Mesenchymal stem cell (in vitro differentiated cells and primary cell): ENCODE data around the gene ATP6V0E1.

Experiments
- DNase-seq: peaks from one replicate; pipeline ENCODE4 v3.0.0-alpha.2; 2013
- H2AFZ ChIP-seq: one replicate; pipeline ENCODE4 v1.6.1; 2013; ENCODE audit warnings: low read depth, mild to moderate bottlenecking, control low read depth, inconsistent platforms, low read length, moderate library complexity
- H2AK5ac ChIP-seq: 2 replicates; pipeline ENCODE4 v1.6.1; 2013; ENCODE audit warnings: low read length, moderate library complexity, mild to moderate bottlenecking, inconsistent platforms; ENCODE audit not compliant: severe bottlenecking
- H2BK120ac ChIP-seq: one replicate; pipeline ENCODE4 v1.6.1; 2013; ENCODE audit warnings: low read depth, mild to moderate bottlenecking, inconsistent platforms, low read length, moderate library complexity
- H2BK12ac ChIP-seq, 2 experiments: one replicate each; pipeline ENCODE4 v1.6.1; 2013; ENCODE audit warnings: inconsistent platforms in 2 of 2, low read length in 2 of 2, mild to moderate bottlenecking in 2 of 2, moderate library complexity in 2 of 2, control low read depth in 1 of 2
- H2BK15ac ChIP-seq: one replicate; pipeline ENCODE4 v1.6.1; 2013; ENCODE audit warnings: mild to moderate bottlenecking, low read depth, inconsistent platforms; ENCODE audit not compliant: poor library complexity, severe bottlenecking
- H2BK5ac ChIP-seq: 2 replicates; pipeline ENCODE4 v1.6.1; 2013; ENCODE audit warnings: low read depth, mild to moderate bottlenecking, low read length, control low read depth, inconsistent platforms; ENCODE audit not compliant: poor library complexity, severe bottlenecking
- H3K14ac ChIP-seq, 2 experiments: one replicate each; pipeline ENCODE4 v1.6.1; 2013; ENCODE audit warnings: inconsistent platforms in 2 of 2, low read length in 2 of 2, control low read depth in 1 of 2, mild to moderate bottlenecking in 1 of 2, moderate library complexity in 1 of 2
- H3K18ac ChIP-seq, 2 experiments: one replicate each; pipeline ENCODE4 v1.6.1; 2013; ENCODE audit warnings: inconsistent platforms in 2 of 2, low read length in 2 of 2, control low read depth in 1 of 2, low read depth in 1 of 2, mild to moderate bottlenecking in 1 of 2
- H3K23ac ChIP-seq, 2 experiments: one replicate each; pipeline ENCODE4 v1.6.1; 2013; ENCODE audit warnings: inconsistent platforms in 2 of 2, low read length in 2 of 2, mild to moderate bottlenecking in 2 of 2, moderate library complexity in 2 of 2, control low read depth in 1 of 2
- H3K27ac ChIP-seq: 2 replicates; pipeline ENCODE4 v1.5.1; 2013; ENCODE audit warnings: mild to moderate bottlenecking, moderate library complexity, low read length, control low read depth, inconsistent platforms; ENCODE audit not compliant: poor library complexity, severe bottlenecking
- H3K27me3 ChIP-seq, 2 experiments: 2 replicates each; pipeline versions ENCODE4 v1.6.1 to v1.7.0; 2013; ENCODE audit warnings: low read length in 2 of 2, mild to moderate bottlenecking in 2 of 2, moderate library complexity in 2 of 2, control low read depth in 1 of 2, inconsistent platforms in 1 of 2; ENCODE audit not compliant: control insufficient read depth in 1 of 2, insufficient read depth in 1 of 2
- H3K36me3 ChIP-seq, 2 experiments: 2 replicates each; pipeline versions ENCODE4 v1.6.1 to v1.7.0; 2013; ENCODE audit warnings: low read length in 2 of 2, control low read depth in 1 of 2, inconsistent platforms in 1 of 2, low read depth in 1 of 2, mild to moderate bottlenecking in 1 of 2; ENCODE audit not compliant: insufficient read depth in 2 of 2, control insufficient read depth in 1 of 2
- H3K4ac ChIP-seq, 2 experiments: one replicate each; pipeline ENCODE4 v1.6.1; 2013; ENCODE audit warnings: inconsistent platforms in 2 of 2, low read length in 2 of 2, mild to moderate bottlenecking in 2 of 2, moderate library complexity in 2 of 2, control low read depth in 1 of 2, low read depth in 1 of 2
- H3K4me1 ChIP-seq: 2 replicates; pipeline ENCODE4 v1.6.1; 2013; ENCODE audit warnings: low read depth, low read length, control low read depth; ENCODE audit not compliant: control insufficient read depth, insufficient read depth
- H3K4me2 ChIP-seq: 2 replicates; pipeline ENCODE4 v1.6.1; 2013; ENCODE audit warnings: low read length, mild to moderate bottlenecking, inconsistent platforms; ENCODE audit not compliant: poor library complexity, severe bottlenecking
- H3K4me3 ChIP-seq, 2 experiments: 2 replicates each; pipeline versions ENCODE4 v1.5.1 to v1.7.0; 2013; ENCODE audit warnings: low read length in 2 of 2, mild to moderate bottlenecking in 2 of 2, control low read depth in 1 of 2, low read depth in 1 of 2; ENCODE audit not compliant: insufficient read depth in 1 of 2
- H3K79me1 ChIP-seq: replicated peaks from 2 replicates; pipeline ENCODE4 v1.6.1; 2013; ENCODE audit warnings: mild to moderate bottlenecking, control low read depth, low read length, inconsistent platforms; ENCODE audit not compliant: poor library complexity, severe bottlenecking
- H3K9ac ChIP-seq: 2 replicates; pipeline ENCODE4 v1.7.0; 2013; ENCODE audit warnings: mild to moderate bottlenecking, low read length, moderate library complexity
- H3K9me3 ChIP-seq: 2 replicates; pipeline ENCODE4 v1.7.0; 2013; ENCODE audit warnings: mild to moderate bottlenecking, low read length; ENCODE audit not compliant: control insufficient read depth
- H4K8ac ChIP-seq: one replicate; pipeline ENCODE4 v1.6.1; 2013; ENCODE audit warnings: inconsistent platforms, mild to moderate bottlenecking, low read length, moderate library complexity
- H4K91ac ChIP-seq: one replicate; pipeline ENCODE4 v1.6.1; 2013; ENCODE audit warnings: mild to moderate bottlenecking, low read length, inconsistent platforms
- WGBS: methylation state at CpG from one replicate; pipeline ENCODE4 v1.1.7; 2013; ENCODE audit warnings: mixed read lengths; 5-methylcytosine and 5-hydroxymethylcytosine counted together

The ATP6V0E1 gene

GRCh38 chr5:173014671-173015070 is 31.1 kb downstream of the ATP6V0E1 start:
- peaks cover 0 to 7% of the 10 kb centered on the region in 2 experiments for H3K36me3 ChIP-seq
- H2BK120ac ChIP-seq: no peak overlapping the region
- H4K91ac ChIP-seq: no peak overlapping the region
- no peak overlapping the region for H4K8ac ChIP-seq
- H3K27ac ChIP-seq: no peak overlapping the region
- H3K4me2 ChIP-seq: no peak overlapping the region
- no peak overlapping the region for H2BK12ac ChIP-seq
- no peak for DNase-seq
- peaks cover 24% of the 10 kb centered on the region for H3K79me1 ChIP-seq
- no peak overlapping the region for H3K23ac ChIP-seq
- peaks cover 8% of the 10 kb centered on the region for H3K4me1 ChIP-seq
- H3K18ac ChIP-seq: no peak overlapping the region
- no peak overlapping the region for H2BK5ac ChIP-seq
- H3K9me3 ChIP-seq: no peaks in the 10 kb centered on the region
- no peak overlapping the region for H2AFZ ChIP-seq
- H3K27me3 ChIP-seq: no peaks in the 10 kb centered on the region
- H3K9ac ChIP-seq: no peak overlapping the region
- no peak overlapping the region for H2BK15ac ChIP-seq
- 97% methylated on average over 4 of the region's 4 CpGs for WGBS
- H2AK5ac ChIP-seq: no peak overlapping the region
- H3K4ac ChIP-seq: no peak overlapping the region
- no peak overlapping the region for H3K4me3 ChIP-seq
- H3K14ac ChIP-seq: no peak overlapping the region

- Histone ChIP-seq H3K4me3 (no peak overlapping the region), H3K9me3 (no peaks in the 10 kb centered on the region), H3K23ac (no peak overlapping the region), H2BK5ac (no peak overlapping the region), H3K79me1 (peaks cover 25% of the 10 kb centered on the region), H2BK12ac (no peak overlapping the region), H4K8ac (no peak overlapping the region), H3K36me3 (peaks cover 0 to 10% of the 10 kb centered on the region in 2 experiments), H3K4me2 (no peak overlapping the region), H3K14ac (no peak overlapping the region), H2AFZ (no peak overlapping the region), H3K27ac (no peak overlapping the region), H3K4ac (no peak overlapping the region), H3K9ac (no peak overlapping the region), H3K18ac (no peak overlapping the region), H4K91ac (no peak overlapping the region), H2BK15ac (no peak overlapping the region), H3K4me1 (peaks cover 8% of the 10 kb centered on the region), H2BK120ac (no peak overlapping the region), H2AK5ac (no peak overlapping the region), H3K27me3 (no peaks in the 10 kb centered on the region)
- DNase-seq: no peak
- WGBS: no CpG with 5 or more reads among the region's 2 CpGs
Observed at GRCh38 chr5:173015192-173015591, 31.6 kb downstream of the ATP6V0E1 start.

- H2AK5ac ChIP-seq: peak overlapping the region; percentile 80
- H3K9ac ChIP-seq: peak overlapping the region; percentile 66
- H3K14ac ChIP-seq: peak overlapping the region in 1 of 2 experiments; percentile 84
- no peak overlapping the region for H3K4me3 ChIP-seq
- peak overlapping the region; percentile 45 for H4K8ac ChIP-seq
- no peak overlapping the region for H2BK5ac ChIP-seq
- H4K91ac ChIP-seq: no peak overlapping the region
- H3K4me1 ChIP-seq: peaks cover 5% of the 10 kb centered on the region
- H3K36me3 ChIP-seq: peaks cover 3 to 16% of the 10 kb centered on the region in 2 experiments
- H2BK12ac ChIP-seq: no peak overlapping the region
- no peak overlapping the region for H3K23ac ChIP-seq
- H3K79me1 ChIP-seq: peaks cover 26% of the 10 kb centered on the region
- no peak overlapping the region for H2AFZ ChIP-seq
- H2BK15ac ChIP-seq: no peak overlapping the region
- H3K4ac ChIP-seq: peak overlapping the region in 1 of 2 experiments; percentile 21
- no peak overlapping the region for H2BK120ac ChIP-seq
- peak overlapping the region in 1 of 2 experiments; percentile 67 for H3K18ac ChIP-seq
- WGBS: 89% methylated on average over 13 of the region's 13 CpGs
- H3K27ac ChIP-seq: peak overlapping the region; percentile 76
- no peaks in the 10 kb centered on the region for H3K27me3 ChIP-seq
- no peak for DNase-seq
- H3K9me3 ChIP-seq: no peaks in the 10 kb centered on the region
- no peak overlapping the region for H3K4me2 ChIP-seq
Observed at GRCh38 chr5:173015598-173016455, 32.3 kb downstream of the ATP6V0E1 start.

GRCh38 chr5:173016598-173017046 is 33.1 kb downstream of the ATP6V0E1 start:
- H3K27ac ChIP-seq: peak overlapping the region; percentile 76
- no peaks in the 10 kb centered on the region for H3K27me3 ChIP-seq
- no peak overlapping the region for H4K8ac ChIP-seq
- H3K9ac ChIP-seq: peak overlapping the region; percentile 66
- peaks cover 23% of the 10 kb centered on the region for H3K79me1 ChIP-seq
- DNase-seq: peak; percentile 90
- no peak overlapping the region for H3K23ac ChIP-seq
- no peak overlapping the region for H3K4me2 ChIP-seq
- no peak overlapping the region for H2BK15ac ChIP-seq
- no peak overlapping the region for H4K91ac ChIP-seq
- H2AK5ac ChIP-seq: no peak overlapping the region
- no peak overlapping the region for H3K4ac ChIP-seq
- H2BK12ac ChIP-seq: no peak overlapping the region
- no peak overlapping the region for H3K14ac ChIP-seq
- H2BK5ac ChIP-seq: no peak overlapping the region
- H3K18ac ChIP-seq: no peak overlapping the region
- peaks cover 7 to 20% of the 10 kb centered on the region in 2 experiments for H3K36me3 ChIP-seq
- no peak overlapping the region for H2BK120ac ChIP-seq
- no peaks in the 10 kb centered on the region for H3K9me3 ChIP-seq
- peak overlapping the region in 1 of 2 experiments; percentile 30 for H3K4me3 ChIP-seq
- no peak overlapping the region for H2AFZ ChIP-seq
- WGBS: 66% methylated on average over 3 of the region's 4 CpGs
- H3K4me1 ChIP-seq: peaks cover 5% of the 10 kb centered on the region
